MM.1S (cell line): Measurements from ENCODE around the gene ANP32A.

ENCODE experiments used
- DNase-seq: peaks from one replicate; pipeline ENCODE4 v3.0.0-alpha.2; 2015
- H2AFZ ChIP-seq: fragments of 300-600 bp; sonication (generic); 2 replicates; pipeline ENCODE4 v1.6.0; 2016; ENCODE audit warnings: antibody characterized with exemption, low read length
- H3F3A ChIP-seq: fragments of 300-600 bp; sonication (generic); 2 replicates; pipeline ENCODE4 v1.6.1; 2016; ENCODE audit warnings: mild to moderate bottlenecking, antibody characterized with exemption, low read length, moderate library complexity, mixed read lengths; ENCODE audit not compliant: insufficient read depth
- H3K27ac ChIP-seq: fragments of 300-600 bp; sonication (generic); 2 replicates; pipeline ENCODE4 v1.5.1; 2016; ENCODE audit warnings: mild to moderate bottlenecking, low read length
- H3K27me3 ChIP-seq: fragments of 300-600 bp; sonication (generic); replicated peaks from 2 replicates; pipeline ENCODE4 v1.6.0; 2016; ENCODE audit warnings: low read length; ENCODE audit not compliant: insufficient read depth
- H3K36me3 ChIP-seq: fragments of 300-600 bp; sonication (generic); replicated peaks from 2 replicates; pipeline ENCODE4 v1.6.1; 2016; ENCODE audit warnings: mild to moderate bottlenecking, low read length, mixed read lengths; ENCODE audit not compliant: insufficient read depth
- H3K4me1 ChIP-seq: fragments of 300-600 bp; sonication (generic); 2 replicates; pipeline ENCODE4 v1.6.1; 2016; ENCODE audit warnings: low read length, mixed read lengths
- H3K4me2 ChIP-seq: fragments of 300-600 bp; sonication (generic); 2 replicates; pipeline ENCODE4 v1.6.0; 2016; ENCODE audit warnings: low read depth, low read length
- H3K4me3 ChIP-seq: fragments of 300-600 bp; sonication (generic); 2 replicates; pipeline ENCODE4 v1.5.1; 2016; ENCODE audit warnings: low read length, mixed read lengths
- H3K79me2 ChIP-seq: fragments of 300-600 bp; sonication (generic); 2 replicates; pipeline ENCODE4 v1.6.1; 2016; ENCODE audit warnings: mixed run types, low read length, mixed read lengths
- H3K9ac ChIP-seq: fragments of 300-600 bp; sonication (generic); 2 replicates; pipeline ENCODE4 v1.6.1; 2016; ENCODE audit warnings: low read length, mixed read lengths
- H3K9me2 ChIP-seq: fragments of 300-600 bp; sonication (generic); replicated peaks from 2 replicates; pipeline ENCODE4 v1.6.1; 2016; ENCODE audit warnings: mild to moderate bottlenecking, low read length, mixed read lengths; ENCODE audit not compliant: insufficient read depth
- H3K9me3 ChIP-seq: fragments of 300-600 bp; sonication (generic); replicated peaks from 2 replicates; pipeline ENCODE4 v1.6.1; 2016; ENCODE audit warnings: mild to moderate bottlenecking, low read length, mixed read lengths; ENCODE audit not compliant: insufficient read depth
- H4K20me1 ChIP-seq: fragments of 300-600 bp; sonication (generic); 2 replicates; pipeline ENCODE4 v1.6.1; 2016; ENCODE audit warnings: mild to moderate bottlenecking, low read length, moderate library complexity, mixed read lengths; ENCODE audit not compliant: insufficient read depth
- CTCF ChIP-seq: fragments of 300-600 bp; sonication (generic); IDR thresholded peaks from 2 replicates; pipeline ENCODE4 v1.5.1; 2016; ENCODE audit warnings: antibody characterized with exemption, low read length, mixed read lengths
- EZH2 ChIP-seq: fragments of 300-600 bp; sonication (generic); optimal IDR thresholded peaks from 2 replicates; pipeline ENCODE3; 2017; ENCODE audit warnings: low read depth, mild to moderate bottlenecking, antibody characterized with exemption, low read length, mixed read lengths
- EZH2phosphoT487 ChIP-seq: fragments of 300-600 bp; sonication (generic); IDR thresholded peaks from 2 replicates; pipeline ENCODE4 v1.6.1; 2018; ENCODE audit warnings: antibody characterized with exemption, low read length

ANP32A gene

GRCh38 chr15:68770216-68770615, 50.5 kb downstream of the ANP32A start:
- TF ChIP-seq CTCF: no peak
- TF ChIP-seq EZH2phosphoT487: no peak
- TF ChIP-seq EZH2: no peak
- H3K9me2 ChIP-seq: no peaks in the 10 kb centered on the region
- H3K9me3 ChIP-seq: no peaks in the 10 kb centered on the region
- H4K20me1 ChIP-seq: no peaks in the 10 kb centered on the region
- H3K36me3 ChIP-seq: no peaks in the 10 kb centered on the region
- H3K27me3 ChIP-seq: no peaks in the 10 kb centered on the region
- H3K79me2 ChIP-seq: no peaks in the 10 kb centered on the region
- H3K27ac ChIP-seq: no peak overlapping the region
- H3K4me3 ChIP-seq: no peak overlapping the region
- DNase-seq: no peak
- no peak overlapping the region for H3K9ac ChIP-seq
- no peak overlapping the region for H2AFZ ChIP-seq
- no peaks in the 10 kb centered on the region for H3K4me1 ChIP-seq
- no peaks in the 10 kb centered on the region for H3F3A ChIP-seq
- H3K4me2 ChIP-seq: no peak overlapping the region

GRCh38 chr15:68769702-68770101, 51.0 kb downstream of the ANP32A start:
- H3K27ac ChIP-seq: no peak overlapping the region
- no peaks in the 10 kb centered on the region for H3F3A ChIP-seq
- H4K20me1 ChIP-seq: no peaks in the 10 kb centered on the region
- no peaks in the 10 kb centered on the region for H3K36me3 ChIP-seq
- H3K27me3 ChIP-seq: no peaks in the 10 kb centered on the region
- no peaks in the 10 kb centered on the region for H3K79me2 ChIP-seq
- no peak overlapping the region for H3K4me3 ChIP-seq
- H3K9ac ChIP-seq: no peak overlapping the region
- no peaks in the 10 kb centered on the region for H3K9me3 ChIP-seq
- no peak overlapping the region for H3K4me2 ChIP-seq
- no peak for DNase-seq
- no peaks in the 10 kb centered on the region for H3K9me2 ChIP-seq
- no peaks in the 10 kb centered on the region for H3K4me1 ChIP-seq
- H2AFZ ChIP-seq: no peak overlapping the region
- no peak for TF ChIP-seq EZH2
- TF ChIP-seq EZH2phosphoT487: no peak
- TF ChIP-seq CTCF: no peak

GRCh38 chr15:68768321-68768720, 52.4 kb downstream of the ANP32A start:
- Histone ChIP-seq H3K4me3 (no peak overlapping the region), H3K27ac (no peak overlapping the region), H3K9ac (no peak overlapping the region), H3F3A (no peaks in the 10 kb centered on the region), H3K27me3 (no peaks in the 10 kb centered on the region), H3K79me2 (no peaks in the 10 kb centered on the region), H3K36me3 (no peaks in the 10 kb centered on the region), H3K4me2 (no peak overlapping the region), H4K20me1 (no peaks in the 10 kb centered on the region), H3K4me1 (no peaks in the 10 kb centered on the region), H3K9me2 (no peaks in the 10 kb centered on the region), H3K9me3 (no peaks in the 10 kb centered on the region), H2AFZ (no peak overlapping the region)
- no peak for DNase-seq
- TF ChIP-seq EZH2phosphoT487 (no peak), CTCF (no peak), EZH2 (no peak)
